HG03575 (cell line): ENCODE results near the gene FARP1.

ENCODE experiments used
- ATAC-seq: cut with Tn5 transposase; IDR thresholded peaks from one replicate; pipeline ENCODE4 v1.9.1; 2021; ENCODE audit not compliant: unreplicated experiment, insufficient number of reproducible peaks, low FRiP score; ENCODE audit errors: extremely low read depth

FARP1 gene

DNA sequence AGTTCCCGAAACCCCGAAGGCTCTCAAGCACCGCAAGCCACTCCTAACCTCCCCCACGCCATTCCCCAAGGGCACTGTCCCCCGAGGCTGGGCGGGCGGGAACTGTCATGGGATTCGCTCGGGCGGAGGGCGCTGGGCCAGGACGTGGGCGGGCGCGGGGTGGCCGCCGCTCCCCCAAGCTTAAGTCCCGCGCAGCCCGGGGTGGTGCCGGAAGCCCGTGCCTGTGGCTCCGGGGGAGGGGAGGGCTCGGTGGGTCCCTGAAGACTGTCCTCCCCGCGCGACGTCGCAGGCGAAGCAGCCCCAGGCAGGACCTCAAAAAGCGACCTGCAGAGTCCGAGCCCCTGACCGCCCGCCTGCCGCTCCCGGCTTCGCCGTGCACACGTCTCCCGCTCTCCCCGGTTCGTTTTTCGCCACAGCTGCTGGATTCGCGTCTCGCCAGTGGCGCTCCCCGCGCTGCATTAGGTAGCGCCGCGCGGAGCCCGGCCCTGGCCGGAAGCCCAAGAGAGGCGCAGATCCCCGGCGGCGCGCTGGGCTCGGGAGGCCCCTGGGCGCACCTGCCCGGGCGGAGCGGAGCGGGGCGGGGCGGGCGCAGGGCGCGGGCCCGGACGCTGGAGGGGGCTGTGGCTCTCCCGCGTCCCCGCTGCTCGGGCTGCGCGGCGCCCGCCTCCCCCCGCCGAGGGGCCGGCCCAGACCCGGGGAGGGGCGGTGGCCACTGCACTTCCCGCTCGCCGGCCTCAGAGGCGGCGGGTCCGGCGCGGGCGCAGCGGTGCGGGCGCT lies at the start of gene FARP1:
FARP1 (plus strand) TSS at position 715 of the 777 bp plus-strand sequence. CDS start 70,149 bp downstream, outside the sequence.
- ATAC-seq, result no peak

GRCh38 chr13:98094678-98095266 lies 48.1 kb upstream of the FARP1 start:
- no peak for ATAC-seq

DNA sequence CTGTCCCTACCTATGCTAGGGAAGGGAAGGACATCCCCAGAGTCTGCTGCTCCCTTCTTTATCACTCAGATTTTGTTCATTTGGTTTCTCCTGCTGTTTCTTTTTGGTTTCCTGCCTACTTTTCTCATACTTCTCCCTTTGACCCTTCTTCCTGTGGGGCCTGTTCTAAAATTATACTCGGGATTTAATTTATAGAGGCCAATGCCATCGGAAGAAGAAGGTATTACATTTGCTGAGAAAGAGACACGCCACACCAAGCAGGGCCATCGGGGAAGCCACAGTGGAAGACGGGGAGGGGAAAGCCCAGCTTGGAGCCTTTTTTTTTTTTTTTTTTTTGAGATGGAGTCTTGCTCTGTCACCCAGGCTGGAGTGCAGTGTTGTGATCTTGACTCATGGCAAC lies 46.8 kb upstream of the FARP1 start:
- no peak for ATAC-seq

DNA sequence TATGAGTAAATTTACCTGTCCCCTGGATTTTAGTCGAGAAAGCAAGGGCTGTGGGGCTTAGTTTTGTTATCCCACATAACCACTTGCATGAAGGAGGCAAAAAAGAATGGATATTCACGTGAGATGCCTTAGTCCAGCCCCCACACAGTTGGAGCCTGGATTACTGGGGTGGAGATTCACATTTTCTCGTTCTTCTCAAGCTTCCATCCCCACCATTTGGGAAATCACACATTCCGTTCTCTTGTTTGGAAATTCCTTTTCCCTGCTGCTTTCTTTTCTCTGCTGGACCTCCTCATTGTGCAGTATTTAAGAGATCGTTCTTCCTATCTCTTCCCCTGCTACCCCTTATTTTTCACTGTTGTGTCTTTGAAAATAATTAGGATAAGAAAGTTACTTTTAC lies 45.1 kb upstream of the FARP1 start:
- no peak for ATAC-seq

- no peak for ATAC-seq
These were observed 44.4 kb upstream of the FARP1 start for GRCh38 chr13:98098516-98098915.

GRCh38 chr13:98099627-98100026 lies 43.3 kb upstream of the FARP1 start:
- no peak for ATAC-seq

- no peak for ATAC-seq
These were observed 42.4 kb upstream of the FARP1 start for GRCh38 chr13:98100481-98100880.

GRCh38 chr13:98103531-98103930 lies 39.4 kb upstream of the FARP1 start:
- ATAC-seq, result no peak

- no peak for ATAC-seq
These were observed 38.7 kb upstream of the FARP1 start for GRCh38 chr13:98103942-98104880.

DNA sequence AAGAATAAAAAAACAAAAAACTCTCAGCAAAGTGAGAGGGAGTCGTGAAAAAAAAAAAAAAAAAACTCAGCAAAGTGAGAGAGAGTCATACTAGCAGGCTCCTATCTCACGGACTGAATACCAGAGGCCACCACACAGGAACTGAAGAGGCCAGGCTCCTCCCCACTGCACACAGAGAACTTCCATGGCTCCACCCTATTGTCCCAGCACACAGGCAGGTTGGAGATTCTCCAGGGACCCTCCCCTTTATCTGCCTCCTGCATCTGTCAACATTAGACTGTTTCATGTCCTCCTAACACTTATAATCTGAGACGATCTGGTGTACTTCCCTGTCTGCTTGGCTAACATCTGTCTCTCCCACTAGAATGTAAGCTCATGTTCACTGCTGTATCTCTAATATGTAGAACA lies 37.0 kb upstream of the FARP1 start:
- no peak for ATAC-seq

GRCh38 chr13:98108341-98108740 lies 34.6 kb upstream of the FARP1 start:
- no peak for ATAC-seq

GRCh38 chr13:98109226-98109853 lies 33.6 kb upstream of the FARP1 start:
- no peak for ATAC-seq

- ATAC-seq, result no peak
These were observed 32.1 kb upstream of the FARP1 start for GRCh38 chr13:98110749-98111148.

GRCh38 chr13:98111168-98112098 lies 31.5 kb upstream of the FARP1 start:
- no peak for ATAC-seq

DNA sequence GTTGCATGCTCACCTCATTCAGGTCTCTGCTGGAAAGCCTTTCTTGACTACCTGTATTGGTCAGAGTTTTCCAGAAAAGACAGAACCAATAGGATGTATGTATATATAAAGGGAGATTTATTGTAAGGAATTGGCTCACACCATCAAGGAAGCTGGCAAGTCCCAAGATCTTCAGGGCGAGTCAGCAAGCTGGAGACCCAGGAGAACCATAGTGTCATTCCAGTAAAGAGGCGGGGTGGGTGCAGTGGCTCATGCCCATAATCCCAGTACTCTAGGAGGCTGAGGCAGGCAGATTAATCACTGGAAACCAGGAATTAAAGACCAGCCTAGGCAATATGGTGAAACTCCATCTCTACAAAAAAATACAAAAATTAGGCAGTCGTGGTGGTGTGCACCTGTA lies 30.4 kb upstream of the FARP1 start:
- ATAC-seq, result no peak

DNA sequence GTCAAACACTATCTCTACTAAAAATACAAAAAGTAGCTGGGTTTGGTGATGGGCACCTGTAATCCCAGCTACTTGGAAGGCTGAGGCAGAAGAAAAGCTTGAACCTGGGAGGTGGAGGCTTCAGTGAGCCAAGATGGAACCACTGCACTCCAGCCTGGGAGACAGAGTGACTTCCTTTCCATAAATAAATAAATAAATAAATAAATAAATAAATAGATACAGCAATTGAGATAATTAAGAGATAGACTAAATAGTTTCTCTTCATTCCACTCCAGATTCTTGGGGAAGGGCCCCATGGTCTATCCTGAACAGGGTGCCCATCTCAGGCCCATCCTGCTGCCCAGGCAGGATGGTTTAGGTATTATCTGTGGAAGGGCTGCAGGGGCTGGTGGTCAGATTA lies 24.0 kb upstream of the FARP1 start:
- ATAC-seq, result no peak

GRCh38 chr13:98123176-98123575 lies 19.7 kb upstream of the FARP1 start:
- ATAC-seq, result no peak

GRCh38 chr13:98129059-98129746 lies 13.7 kb upstream of the FARP1 start:
- no peak for ATAC-seq
